CD4-positive, alpha-beta T cell (primary cell): ENCODE results near the gene CRYL1. TPM values are rescaled to one million over a fixed set of nuclear protein-coding genes. Genes with fewer than 3 reads are reported as not detected.

Source experiments
- ATAC-seq: fragments of 200-7000 bp; cut with Tn5 transposase; one replicate; pipeline ENCODE4 v1.10.0; 2022; ENCODE audit warnings: mild to moderate bottlenecking; ENCODE audit not compliant: poor library complexity
- CTCF ChIA-PET: fragments of 350-600 bp; sonication (Branson Sonifier 250); formaldehyde crosslinking; loops from one replicate; lab custom pipeline; 2021; ENCODE audit warnings: antibody characterized with exemption, inconsistent platforms; lab: Charles Lee
- POLR2A ChIA-PET: fragments of 350-600 bp; sonication (Branson Sonifier 250); formaldehyde crosslinking; loops from one replicate; lab custom pipeline; 2021; ENCODE audit warnings: antibody characterized with exemption, inconsistent platforms; lab: Charles Lee
- DNase-seq, 14 experiments: peaks; one replicate each; pipeline ENCODE4 v3.0.0-alpha.2; 2013 to 2020; ENCODE audit warnings: mixed read lengths in 2 of 14
- H3K27ac ChIP-seq, 2 donors: one replicate each; pipeline versions ENCODE4 v1.5.1 to v1.7.0; 2013; ENCODE audit warnings: low read length in 2 of 2, low read depth in 1 of 2, mild to moderate bottlenecking in 1 of 2
- H3K27me3 ChIP-seq, 2 experiments: 1 replicate in 1 of 2; 2 replicates in 1 of 2; pipeline versions ENCODE4 v1.6.1 to v1.7.0; 2013; ENCODE audit warnings: low read length in 2 of 2, control low read depth in 1 of 2, mild to moderate bottlenecking in 1 of 2, moderate library complexity in 1 of 2; ENCODE audit not compliant: insufficient read depth in 2 of 2, control insufficient read depth in 1 of 2
- H3K36me3 ChIP-seq: one replicate; pipeline ENCODE4 v1.6.1; 2013; ENCODE audit warnings: low read length, control low read depth; ENCODE audit not compliant: insufficient read depth
- H3K4me1 ChIP-seq: one replicate; pipeline ENCODE4 v1.6.1; 2013; ENCODE audit warnings: low read length, control low read depth; ENCODE audit not compliant: insufficient read depth
- H3K4me3 ChIP-seq: one replicate; pipeline ENCODE4 v1.5.1; 2013; ENCODE audit warnings: mild to moderate bottlenecking, low read length, moderate library complexity
- H3K9me3 ChIP-seq, 2 experiments: 1 replicate in 1 of 2; 2 replicates in 1 of 2; pipeline versions ENCODE4 v1.6.1 to v1.7.0; 2013; ENCODE audit warnings: low read length in 2 of 2, mild to moderate bottlenecking in 2 of 2, control low read depth in 1 of 2, moderate library complexity in 1 of 2; ENCODE audit not compliant: control insufficient read depth in 1 of 2, insufficient read depth in 1 of 2
- H3K27ac Mint-ChIP-seq: one replicate; pipeline ENCODE4 v1.8.0; 2020; ENCODE audit warnings: mixed read lengths
- H3K27me3 Mint-ChIP-seq: one replicate; pipeline ENCODE4 v1.8.0; 2021; ENCODE audit warnings: mixed read lengths
- H3K36me3 Mint-ChIP-seq: one replicate; pipeline ENCODE4 v1.8.0; 2021; ENCODE audit warnings: low read depth, mixed read lengths
- H3K4me1 Mint-ChIP-seq: one replicate; pipeline ENCODE4 v1.8.0; 2021; ENCODE audit warnings: low read depth, mixed read lengths
- H3K4me3 Mint-ChIP-seq: one replicate; pipeline ENCODE4 v1.8.0; 2020; ENCODE audit warnings: mild to moderate bottlenecking, mixed read lengths
- H3K9me3 Mint-ChIP-seq: one replicate; pipeline ENCODE4 v1.8.0; 2020; ENCODE audit warnings: mixed read lengths
- intact Hi-C, 2 experiments: fragments of 100-400 bp; cut with DNase I in 1 of 2; cut with micrococcal nuclease in 1 of 2; formaldehyde crosslinking; loops; one replicate each; pipeline versions ENCODE4 v1.15.1 to v1.9.0; 2023 to 2025; cut with DNase I, micrococcal nuclease
- total RNA-seq, 174 experiments: library from RNA in 2 of 174; stranded (reverse) in 2 of 174; gene quantifications; one replicate each; pipeline ENCODE4 v1.2.3 and lab custom pipeline; 2021 to 2026
- TF ChIP-seq, protein P1 (sequence below): fragments of 200-600 bp; IDR thresholded peaks from one replicate; pipeline ENCODE4 v1.8.0; 2022; ENCODE audit warnings: antibody characterized with exemption, mild to moderate bottlenecking

CRYL1 gene
- total RNA-seq, 2 experiments from 2014 or later: 7.9 to 8.0 TPM

DNA sequence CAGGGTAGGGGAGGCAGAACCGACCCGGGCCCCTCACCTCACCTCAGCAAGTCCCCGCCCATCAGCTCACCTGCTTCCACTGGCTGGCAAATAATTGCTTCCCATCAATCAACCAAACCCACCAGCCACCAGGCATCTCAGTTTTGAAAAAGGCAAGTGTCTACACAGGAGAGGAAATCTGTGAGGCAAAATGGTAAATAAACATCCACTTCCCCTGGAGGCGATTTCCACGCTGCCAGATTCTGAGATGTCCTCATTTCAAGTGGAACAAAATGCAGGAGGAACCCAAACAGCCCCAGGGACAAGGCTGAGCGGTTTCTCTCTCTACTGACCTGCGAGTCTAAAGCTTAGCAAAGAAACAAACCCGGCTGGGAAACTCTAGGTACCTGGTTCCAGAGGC, 117.5 kb downstream of the CRYL1 start:
- Mint-ChIP-seq H3K27me3 (no peaks in the 10 kb centered on the region), H3K4me1 (peaks cover 25% of the 10 kb centered on the region), H3K27ac (no peak overlapping the region), H3K9me3 (no peaks in the 10 kb centered on the region), H3K36me3 (no peaks in the 10 kb centered on the region), H3K4me3 (no peak overlapping the region)
- intact Hi-C loops: no loop called here
- no peak for DNase-seq
- Histone ChIP-seq H3K9me3 (no peaks in the 10 kb centered on the region), H3K36me3 (no peaks in the 10 kb centered on the region), H3K4me1 (peaks cover 19% of the 10 kb centered on the region), H3K27me3 (no peaks in the 10 kb centered on the region), H3K27ac (no peak overlapping the region), H3K4me3 (no peak overlapping the region)
- ChIA-PET POLR2A (no interaction called here), CTCF (no interaction called here)
- TF ChIP-seq, protein P1, sequence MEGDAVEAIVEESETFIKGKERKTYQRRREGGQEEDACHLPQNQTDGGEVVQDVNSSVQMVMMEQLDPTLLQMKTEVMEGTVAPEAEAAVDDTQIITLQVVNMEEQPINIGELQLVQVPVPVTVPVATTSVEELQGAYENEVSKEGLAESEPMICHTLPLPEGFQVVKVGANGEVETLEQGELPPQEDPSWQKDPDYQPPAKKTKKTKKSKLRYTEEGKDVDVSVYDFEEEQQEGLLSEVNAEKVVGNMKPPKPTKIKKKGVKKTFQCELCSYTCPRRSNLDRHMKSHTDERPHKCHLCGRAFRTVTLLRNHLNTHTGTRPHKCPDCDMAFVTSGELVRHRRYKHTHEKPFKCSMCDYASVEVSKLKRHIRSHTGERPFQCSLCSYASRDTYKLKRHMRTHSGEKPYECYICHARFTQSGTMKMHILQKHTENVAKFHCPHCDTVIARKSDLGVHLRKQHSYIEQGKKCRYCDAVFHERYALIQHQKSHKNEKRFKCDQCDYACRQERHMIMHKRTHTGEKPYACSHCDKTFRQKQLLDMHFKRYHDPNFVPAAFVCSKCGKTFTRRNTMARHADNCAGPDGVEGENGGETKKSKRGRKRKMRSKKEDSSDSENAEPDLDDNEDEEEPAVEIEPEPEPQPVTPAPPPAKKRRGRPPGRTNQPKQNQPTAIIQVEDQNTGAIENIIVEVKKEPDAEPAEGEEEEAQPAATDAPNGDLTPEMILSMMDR: no peak
- ATAC-seq: no peak

DNA sequence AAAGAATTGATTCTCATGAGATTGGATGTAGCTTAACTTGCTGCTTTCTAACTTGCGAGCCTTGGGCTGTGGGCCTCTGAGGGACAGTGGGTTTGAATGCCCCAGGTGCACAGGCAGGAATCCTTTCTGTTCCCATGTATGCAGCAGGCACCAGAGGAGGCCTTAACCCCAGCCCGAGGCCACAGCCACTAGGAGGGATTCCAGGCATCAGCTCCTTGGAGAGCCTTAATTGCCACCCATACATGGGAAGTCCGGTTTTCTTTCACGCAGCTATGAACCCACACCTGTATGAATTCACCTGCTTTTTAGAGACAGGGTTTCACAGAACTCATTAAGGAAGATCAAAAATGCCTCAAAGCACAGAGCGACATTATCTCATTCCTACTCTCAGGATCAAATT, 117.9 kb downstream of the CRYL1 start:
- peaks cover 22% of the 10 kb centered on the region for H3K4me1 Mint-ChIP-seq
- CTCF ChIA-PET: no interaction called here
- H3K27me3 ChIP-seq: no peaks in the 10 kb centered on the region
- no peaks in the 10 kb centered on the region for H3K27me3 Mint-ChIP-seq
- H3K36me3 ChIP-seq: no peaks in the 10 kb centered on the region
- POLR2A ChIA-PET: no interaction called here
- no peak overlapping the region for H3K4me3 Mint-ChIP-seq
- H3K4me1 ChIP-seq: peaks cover 15% of the 10 kb centered on the region
- H3K36me3 Mint-ChIP-seq: no peaks in the 10 kb centered on the region
- H3K4me3 ChIP-seq: no peak overlapping the region
- no peak overlapping the region for H3K27ac Mint-ChIP-seq
- DNase-seq (no peak), ATAC-seq (no peak)
- H3K9me3 ChIP-seq: no peaks in the 10 kb centered on the region
- intact Hi-C loops: no loop called here
- TF ChIP-seq, protein P1: no peak
- H3K9me3 Mint-ChIP-seq: no peaks in the 10 kb centered on the region
- H3K27ac ChIP-seq: no peak overlapping the region

DNA sequence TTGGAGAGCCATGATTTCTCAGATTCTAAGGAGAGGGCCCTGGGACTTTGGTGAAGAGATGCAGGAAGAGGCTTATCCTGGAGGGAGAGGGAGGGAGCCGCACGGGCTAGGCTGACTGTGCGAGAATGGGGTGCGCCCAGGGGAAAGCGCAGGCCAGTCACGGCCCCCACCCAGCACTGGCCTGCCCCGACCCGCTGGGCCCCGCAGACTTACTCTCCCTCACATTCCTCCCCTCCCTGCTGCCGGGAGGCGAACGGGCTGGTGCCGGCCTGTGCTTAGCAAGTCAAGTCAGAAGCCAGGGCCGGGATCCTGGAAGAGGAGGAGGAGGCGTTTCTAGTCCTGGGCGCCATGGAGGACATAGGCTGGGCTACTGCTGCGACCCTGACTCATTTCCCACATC, 120.0 kb downstream of the CRYL1 start:
- POLR2A ChIA-PET: no interaction called here
- no peaks in the 10 kb centered on the region for H3K36me3 ChIP-seq
- no peaks in the 10 kb centered on the region for H3K27me3 ChIP-seq
- TF ChIP-seq, protein P1: no peak
- Mint-ChIP-seq H3K36me3 (no peaks in the 10 kb centered on the region), H3K27me3 (no peaks in the 10 kb centered on the region), H3K4me3 (no peak overlapping the region), H3K9me3 (no peaks in the 10 kb centered on the region), H3K27ac (no peak overlapping the region), H3K4me1 (peaks cover 11% of the 10 kb centered on the region)
- intact Hi-C loops: no loop called here
- H3K4me1 ChIP-seq: peaks cover 13% of the 10 kb centered on the region
- no peak for ATAC-seq
- no peak overlapping the region for H3K4me3 ChIP-seq
- CTCF ChIA-PET: no interaction called here
- H3K27ac ChIP-seq: no peak overlapping the region
- no peaks in the 10 kb centered on the region for H3K9me3 ChIP-seq
- no peak for DNase-seq
